Upper lobe of left lung (tissue), 4 donors: ENCODE results near the gene TRIM40.
"Not testable (repeated sequence)": the region's sequence is repeated elsewhere in the genome, so short reads cannot be mapped to it uniquely, and the experiment has no call there.

ENCODE experiments used
- CTCF ChIP-seq, 6 experiments: fragments of 450-650 bp in 4 of 6; fragments of 200-600 bp in 2 of 6; sonication (generic) in 2 of 6; IDR thresholded peaks; one replicate each; pipeline ENCODE4 v1.5.1; 2016 to 2019; ENCODE audit warnings: antibody characterized with exemption in 6 of 6
- POLR2A ChIP-seq, 4 donors: fragments of 450-650 bp; IDR thresholded peaks; one replicate each; pipeline ENCODE4 v1.5.1; 2016 to 2017; ENCODE audit warnings: antibody characterized with exemption in 4 of 4, mild to moderate bottlenecking in 2 of 4

GRCh38 chr6:30118691-30119090 lies 17.2 kb upstream of the TRIM40 start:
- TF ChIP-seq CTCF, POLR2A (IDR thresholded peaks at IDR 0.05): not testable (repeated sequence)
